Glomerular endothelial cell (primary cell): ENCODE measurements around the gene HS2ST1. TPM values are rescaled to one million over a fixed set of nuclear protein-coding genes. Genes with fewer than 3 reads are reported as not detected.
A peak's percentile ranks its signal among the peaks of the same experiment; 100 is the strongest.

ENCODE experiments used
- DNase-seq: peaks from one replicate; pipeline ENCODE4 v3.0.0-alpha.2; 2011; ENCODE audit warnings: low read depth, low spot score; ENCODE audit errors: extremely low read depth
- total RNA-seq: library from RNA; depleted of rRNA; stranded (reverse); fragments of >200 nt; gene quantifications from 2 replicates; pipeline ENCODE4 v1.2.3, GENCODE V29; 2015

The HS2ST1 gene
- total RNA-seq, 1 donor from 2014 or later = 17.6 TPM

GRCh38 chr1:87151500-87152421, 237.3 kb downstream of the HS2ST1 start:
- DNase-seq = peak; percentile 16

GRCh38 chr1:87154384-87154783, 239.9 kb downstream of the HS2ST1 start:
- DNase-seq = no peak

GRCh38 chr1:87155170-87155569, 240.7 kb downstream of the HS2ST1 start:
- no peak for DNase-seq

GRCh38 chr1:87155648-87156047, 241.2 kb downstream of the HS2ST1 start:
- no peak for DNase-seq

- DNase-seq = no peak
Observed at GRCh38 chr1:87156124-87156523, 241.7 kb downstream of the HS2ST1 start.

GRCh38 chr1:87159378-87159915, 245.0 kb downstream of the HS2ST1 start:
- no peak for DNase-seq

Other genes with a start within 250 kb of the HS2ST1 start
- 62.7 and 94.6 TPM in 2 replicates for gene SH3GLB1, start 210.1 kb upstream of the HS2ST1 start, total RNA-seq
- gene SELENOF, start 509 bp upstream of the HS2ST1 start, total RNA-seq = 112 and 122 TPM in 2 replicates